Stimulated activated CD4-positive, alpha-beta T cell treated with anti-CD3 and anti-CD28 coated beads, Interleukin-15, amount 100 ng/mL, for 1 hour (primary cell): Measurements from ENCODE around the gene SPEM3.

Source experiments
- DNase-seq, 2 donors: peaks; one replicate each; pipeline ENCODE4 v3.0.0-alpha.2; 2020; ENCODE audit warnings: low read depth in 1 of 2, low spot score in 1 of 2

SPEM3 gene

DNA sequence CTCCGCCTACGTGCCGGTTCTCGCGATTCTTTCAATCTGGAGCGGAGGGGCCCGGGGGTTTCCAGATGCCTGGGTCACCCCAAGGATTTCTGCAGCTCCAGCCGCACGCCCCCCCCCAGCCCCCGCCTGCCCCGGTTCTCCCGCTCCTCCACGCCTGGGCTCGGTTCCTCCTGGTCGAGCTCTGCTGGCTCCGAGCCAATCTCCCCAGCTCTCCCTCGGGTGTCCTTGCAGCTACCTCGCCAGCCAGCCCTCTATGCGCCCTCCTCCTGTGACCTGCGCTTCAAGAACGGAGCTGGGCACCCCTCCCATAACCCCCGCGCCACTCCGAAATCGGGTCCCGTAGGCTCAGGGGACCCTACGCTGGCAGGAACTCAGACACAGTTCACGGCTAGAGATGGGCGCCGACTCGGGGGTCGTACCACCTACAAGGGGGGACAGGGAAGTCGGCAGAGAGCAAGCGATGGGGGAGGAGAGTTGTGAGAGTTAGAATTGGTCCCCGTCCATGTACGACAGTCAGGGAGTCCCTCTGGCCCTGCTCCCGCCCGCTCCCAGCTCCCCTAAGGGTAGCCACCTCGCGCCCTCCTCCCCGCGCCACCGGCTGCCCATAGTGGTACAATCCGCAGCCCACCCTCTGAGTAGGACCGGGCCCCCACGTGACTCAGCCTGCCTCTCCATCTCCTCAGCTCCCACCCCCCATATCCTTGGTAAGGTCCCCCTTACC lies 11.6 kb downstream of the SPEM3 start:
- no peak for DNase-seq

DNA sequence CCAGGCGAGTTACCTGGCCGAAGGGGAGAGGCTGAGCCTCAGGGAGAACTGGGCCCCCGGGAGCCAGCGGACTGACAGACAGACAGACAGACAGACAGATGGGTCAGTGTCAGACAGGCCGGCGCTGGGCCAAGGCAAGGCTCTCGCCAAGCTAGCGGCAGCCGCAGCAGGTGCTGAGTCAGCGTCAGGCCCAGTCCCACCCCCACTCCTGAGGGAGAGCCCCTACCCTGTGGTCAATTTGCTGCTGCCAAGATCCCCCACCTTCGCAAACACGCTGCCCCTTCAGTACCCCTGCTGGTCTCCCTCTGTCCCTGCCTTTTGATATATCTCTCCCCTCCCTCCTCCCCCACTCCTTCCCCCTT lies 12.2 kb downstream of the SPEM3 start:
- no peak for DNase-seq

GRCh38 chr17:7441266-7441665 lies 12.6 kb downstream of the SPEM3 start:
- no peak for DNase-seq

GRCh38 chr17:7442142-7442541 lies 13.5 kb downstream of the SPEM3 start:
- no peak for DNase-seq

DNA sequence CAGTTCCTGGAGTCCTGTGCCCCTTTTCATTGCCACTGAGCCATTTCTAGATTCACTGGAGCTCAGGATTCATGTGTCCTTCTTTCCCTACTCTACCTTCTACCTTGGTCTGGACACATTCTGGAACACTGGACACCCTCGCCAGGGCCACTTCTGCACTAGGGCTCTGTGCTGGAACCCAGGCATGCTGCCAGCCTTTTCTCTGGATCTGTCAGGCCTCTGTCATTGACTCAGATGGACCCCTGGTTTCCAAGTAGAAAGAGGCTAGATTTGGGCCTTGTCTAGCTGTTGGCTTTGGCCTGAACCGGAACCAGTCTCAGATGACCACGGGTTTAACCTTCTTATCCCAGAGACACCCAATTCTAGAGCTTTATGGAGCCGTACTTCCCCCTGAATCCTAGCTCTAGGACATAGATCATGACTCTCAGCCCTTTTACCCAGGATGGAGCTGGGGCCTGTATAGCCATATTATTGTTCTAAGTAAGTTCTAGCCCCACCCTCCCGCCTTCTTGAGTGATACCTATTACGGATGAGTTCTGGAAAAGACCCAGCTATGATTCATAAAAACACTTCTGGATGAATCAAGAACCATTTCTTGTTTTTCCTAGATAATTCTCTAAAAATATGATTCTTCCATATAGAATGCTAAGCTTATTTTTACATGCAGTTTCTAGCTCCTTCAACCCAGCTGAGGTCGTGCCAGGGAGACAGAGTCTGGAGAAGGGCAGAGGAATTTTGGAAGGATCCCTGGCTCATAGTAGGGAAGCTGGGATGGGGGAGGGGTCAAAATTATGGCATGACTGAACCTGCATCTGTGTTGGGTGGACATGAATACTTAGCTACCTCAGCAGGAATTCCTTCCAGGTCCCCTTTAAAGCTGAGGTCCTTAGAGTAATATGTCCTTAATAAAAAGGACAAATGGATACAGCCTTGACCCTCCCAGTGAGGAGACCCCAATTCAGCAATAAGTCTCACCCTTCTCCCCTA lies 15.1 kb downstream of the SPEM3 start:
- no peak for DNase-seq

DNA sequence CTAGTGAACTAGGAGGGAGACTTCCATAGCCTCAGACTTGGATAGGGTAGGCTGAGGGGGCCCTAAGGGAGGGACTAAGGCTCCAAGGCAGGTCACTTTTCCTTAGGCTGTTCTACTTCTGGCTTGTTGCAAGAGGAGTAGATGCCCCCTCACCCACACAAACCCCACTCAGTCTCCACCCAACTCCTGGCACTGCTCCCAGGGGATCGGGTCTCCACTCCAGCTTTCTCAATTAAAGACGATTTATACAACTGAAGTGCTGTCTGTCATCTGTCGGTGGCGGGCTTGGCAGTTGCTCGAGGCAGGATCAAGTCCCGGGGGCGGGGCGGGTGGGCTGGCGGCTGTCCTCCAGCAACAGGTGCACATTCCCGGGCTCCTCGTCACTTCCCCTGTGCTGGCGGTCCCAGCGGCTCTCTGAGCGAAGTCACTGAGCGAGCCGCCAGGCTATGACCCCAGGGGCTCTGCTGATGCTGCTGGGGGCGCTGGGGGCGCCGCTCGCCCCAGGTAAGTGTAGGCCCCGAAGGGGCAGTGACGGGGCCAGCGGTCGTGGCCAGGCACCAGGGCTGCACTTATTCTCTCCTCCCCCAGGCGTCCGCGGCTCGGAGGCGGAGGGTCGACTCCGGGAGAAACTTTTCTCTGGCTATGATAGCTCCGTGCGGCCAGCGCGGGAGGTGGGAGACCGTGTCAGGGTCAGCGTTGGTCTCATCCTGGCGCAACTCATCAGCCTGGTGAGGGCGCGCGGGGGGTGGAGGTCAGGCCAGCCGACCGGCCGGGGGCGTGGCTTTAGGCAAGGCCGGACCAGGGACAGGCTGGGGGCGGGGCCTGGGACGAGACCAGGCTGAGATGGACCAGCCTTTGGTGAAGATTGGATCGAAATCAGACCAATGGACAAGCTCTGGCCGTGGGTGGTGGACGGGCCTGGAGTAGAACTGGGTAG lies 16.3 kb downstream of the SPEM3 start, which contains the start of gene CHRNB1:
TSS of gene CHRNB1 (plus strand) at position 380 of the 937 bp plus-strand sequence. CDS start at position 447, 67 bp downstream.
- no peak for DNase-seq

GRCh38 chr17:7445619-7445968 lies 16.9 kb downstream of the SPEM3 start:
- DNase-seq: no peak

DNA sequence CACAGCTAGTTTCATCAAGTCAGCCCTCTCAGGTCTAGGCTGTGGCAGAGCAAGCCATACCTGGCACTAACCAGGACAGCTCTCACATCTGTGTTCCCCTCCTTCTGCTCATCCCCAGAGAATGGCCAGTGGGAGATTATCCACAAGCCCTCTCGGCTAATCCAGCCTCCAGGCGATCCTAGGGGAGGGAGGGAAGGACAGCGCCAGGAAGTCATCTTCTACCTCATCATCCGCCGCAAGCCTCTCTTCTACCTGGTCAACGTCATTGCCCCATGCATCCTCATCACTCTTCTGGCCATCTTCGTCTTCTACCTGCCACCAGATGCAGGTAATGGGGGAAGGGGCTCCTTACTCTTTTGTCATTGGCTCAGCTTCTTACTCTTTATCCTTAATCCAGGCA lies 19.8 kb downstream of the SPEM3 start:
- DNase-seq: no peak

- DNase-seq: no peak
These were observed 31.4 kb downstream of the SPEM3 start for GRCh38 chr17:7459961-7460545.

DNA sequence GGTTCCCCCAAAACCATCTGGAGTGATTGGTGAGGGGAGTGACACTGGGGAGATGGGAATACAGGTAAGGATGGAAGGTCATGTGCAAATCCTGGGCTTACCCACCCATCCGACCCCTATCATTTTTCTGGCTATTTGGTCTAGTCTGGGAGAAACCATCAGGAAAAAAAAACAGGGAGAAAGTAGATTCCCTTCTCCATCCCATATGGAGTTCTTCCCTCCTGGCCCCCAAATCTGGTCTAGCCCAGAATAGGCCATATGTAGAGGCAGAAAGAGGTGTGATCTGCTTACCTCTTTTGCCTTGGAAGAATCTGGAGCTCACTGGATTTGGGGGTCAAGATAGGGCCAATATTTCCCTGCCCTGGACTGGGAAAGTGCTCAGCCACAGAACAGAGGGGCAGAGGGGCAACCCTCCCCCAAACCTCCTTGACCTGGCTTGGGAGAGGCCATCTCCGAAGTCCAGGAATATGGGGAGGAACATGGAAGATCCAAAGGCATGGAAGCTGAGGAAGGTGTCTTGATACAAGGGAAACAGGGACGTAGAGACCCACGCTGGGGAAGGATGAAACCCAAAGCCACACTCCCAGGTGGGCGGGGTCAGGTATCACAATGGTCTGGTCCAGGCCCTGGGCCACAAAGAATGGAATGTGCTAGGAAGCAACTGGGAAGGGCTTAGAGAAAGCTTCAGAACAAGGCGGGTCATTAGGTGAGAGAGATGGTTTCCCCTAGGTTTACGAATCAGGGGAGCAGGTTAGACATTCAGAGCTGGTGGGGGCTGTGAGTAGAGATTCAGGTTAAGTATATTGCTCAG lies 32.4 kb downstream of the SPEM3 start:
- no peak for DNase-seq

GRCh38 chr17:7462474-7463371 lies 34.1 kb downstream of the SPEM3 start:
- no peak for DNase-seq

GRCh38 chr17:7463372-7463846 lies 34.8 kb downstream of the SPEM3 start:
- DNase-seq: no peak

GRCh38 chr17:7464081-7464480 lies 35.4 kb downstream of the SPEM3 start:
- DNase-seq: no peak

GRCh38 chr17:7465597-7466275 lies 37.1 kb downstream of the SPEM3 start:
- DNase-seq: no peak

GRCh38 chr17:7466318-7466638 lies 37.6 kb downstream of the SPEM3 start:
- no peak for DNase-seq

DNA sequence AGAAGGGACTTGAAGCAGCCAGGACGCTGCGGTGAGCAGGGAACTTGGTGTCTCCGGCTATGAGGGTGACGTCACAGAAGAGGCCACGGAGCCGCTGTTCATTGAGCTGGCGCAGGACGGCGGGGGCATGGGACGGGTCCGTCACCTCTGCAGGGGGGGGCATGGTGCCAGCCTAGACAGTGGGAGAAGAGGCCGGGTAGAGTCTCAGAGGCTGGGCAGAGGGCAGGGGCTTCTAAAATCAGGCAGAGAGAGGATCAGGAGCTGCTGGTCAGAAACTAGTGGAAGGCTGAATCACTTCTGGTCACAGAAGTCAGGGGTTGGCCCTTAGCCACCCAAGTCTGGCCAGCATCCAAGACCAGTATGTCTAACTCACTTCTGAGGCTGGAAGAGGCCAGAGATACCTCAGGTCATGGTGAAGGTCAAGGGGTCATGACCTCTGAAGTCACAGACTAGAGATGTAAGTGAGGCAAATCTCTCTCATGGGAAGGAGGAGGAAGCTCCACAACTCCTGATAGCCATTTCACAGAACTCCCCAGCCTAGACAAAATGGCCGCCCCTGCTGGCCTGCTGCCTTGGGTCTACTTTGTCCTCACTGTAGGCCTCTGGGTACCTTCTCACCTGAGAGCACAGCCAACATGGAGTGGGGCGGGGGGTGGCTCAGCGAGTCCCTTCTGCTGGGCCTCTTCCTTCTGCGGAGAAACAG lies 38.1 kb downstream of the SPEM3 start:
- DNase-seq: no peak

DNA sequence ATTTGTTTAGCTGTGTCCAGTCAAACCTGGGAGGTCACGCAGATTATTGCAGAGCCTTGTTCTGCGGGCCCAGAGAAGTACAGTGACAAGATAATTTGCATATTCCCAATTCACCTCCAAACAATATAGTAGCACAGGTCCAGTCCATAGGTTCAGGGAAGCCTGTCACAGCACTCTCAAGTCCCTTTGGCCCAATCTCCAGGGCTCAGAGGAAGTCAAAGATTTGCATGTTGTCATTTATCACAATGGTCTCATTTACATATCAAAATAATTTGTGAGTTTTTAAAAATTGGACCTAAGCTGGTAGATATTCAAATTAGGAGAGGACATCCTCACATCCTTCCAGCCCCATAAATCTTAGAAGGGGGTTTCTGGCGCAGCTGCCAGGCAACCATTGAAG lies 38.8 kb downstream of the SPEM3 start:
- no peak for DNase-seq

GRCh38 chr17:7468290-7468689 lies 39.6 kb downstream of the SPEM3 start:
- DNase-seq: no peak
